Right ventricle myocardium inferior (tissue), 1 donor: ENCODE measurements around the gene DCDC1. TPM values are rescaled to one million over a fixed set of nuclear protein-coding genes. Genes with fewer than 3 reads are reported as not detected.
"Not testable (repeated sequence)": the region's sequence is repeated elsewhere in the genome, so short reads cannot be mapped to it uniquely, and the experiment has no call there.

Experiments used
- ATAC-seq: fragments of 200-7000 bp; cut with Tn5 transposase; one replicate; pipeline ENCODE4 v1.9.1; 2020; ENCODE audit warnings: mild to moderate bottlenecking, moderate library complexity
- DNase-seq: peaks from one replicate; pipeline ENCODE4 v3.0.0; 2021; ENCODE audit errors: missing footprints
- intact Hi-C: fragments of 100-400 bp; cut with DNase I; formaldehyde crosslinking; loops from one replicate; pipeline ENCODE4 v1.11.0; 2022
- total RNA-seq: library from RNA; stranded (reverse); fragmentation: NEBNext Ultra II Directional; extraction: Animal tissue kit (Norgen Biotek cat#: 25700); gene quantifications from one replicate; pipeline ENCODE4 v1.2.1, GENCODE V29; 2021
- donor health status: DM: no; HTN: yes; CAD: no; lungs with severe emphysema.

The DCDC1 gene
- total RNA-seq, 1 donor from 2014 or later: 0.19 TPM

- ATAC-seq (no peak), DNase-seq (no peak)
- intact Hi-C loops: no loop called here
Observed at GRCh38 chr11:31337806-31338205, 31.7 kb downstream of the DCDC1 start.

GRCh38 chr11:31328697-31329096 lies 40.8 kb downstream of the DCDC1 start:
- DNase-seq: no peak
- ATAC-seq: no peak
- intact Hi-C loops: no loop called here

- intact Hi-C loops: no loop called here
- no peak for DNase-seq
- no peak for ATAC-seq
Observed at GRCh38 chr11:31327417-31327816, 42.1 kb downstream of the DCDC1 start.

- DNase-seq (no peak), ATAC-seq (no peak)
- intact Hi-C loops: no loop called here
Observed at GRCh38 chr11:31326470-31327148, 42.9 kb downstream of the DCDC1 start.

- ATAC-seq (peak; percentile 81), DNase-seq (no peak)
- intact Hi-C loops: no loop called here
Observed at GRCh38 chr11:31325160-31325559, 44.4 kb downstream of the DCDC1 start.

GRCh38 chr11:31323145-31323544 lies 46.4 kb downstream of the DCDC1 start:
- DNase-seq: no peak
- intact Hi-C loops: no loop called here
- ATAC-seq: no peak

GRCh38 chr11:31321494-31321893 lies 48.0 kb downstream of the DCDC1 start:
- intact Hi-C loops, ATAC-seq, DNase-seq: not testable (repeated sequence)

GRCh38 chr11:31303644-31304180 lies 65.8 kb downstream of the DCDC1 start:
- intact Hi-C loops: no loop called here
- no peak for ATAC-seq

GRCh38 chr11:31301549-31302510 lies 67.7 kb downstream of the DCDC1 start:
- intact Hi-C loops: no loop called here
- no peak for DNase-seq
- ATAC-seq: no peak

More at GRCh38 chr11:31303644-31304180, 65.8 kb downstream of the DCDC1 start:
- no peak for DNase-seq

GRCh38 chr11:31295308-31295707 lies 74.2 kb downstream of the DCDC1 start:
- DNase-seq (no peak), ATAC-seq (no peak)
- intact Hi-C loops: no loop called here

GRCh38 chr11:31273527-31273926 lies 96.0 kb downstream of the DCDC1 start:
- ATAC-seq, intact Hi-C loops, DNase-seq: not testable (repeated sequence)

GRCh38 chr11:31267720-31268119 lies 101.8 kb downstream of the DCDC1 start:
- ATAC-seq (no peak), DNase-seq (no peak)
- intact Hi-C loops: no loop called here

- DNase-seq: no peak
- ATAC-seq: no peak
- intact Hi-C loops: no loop called here
Observed at GRCh38 chr11:31264834-31265233, 104.7 kb downstream of the DCDC1 start.

- intact Hi-C loops: no loop called here
- no peak for DNase-seq
Observed at GRCh38 chr11:31262761-31263160, 106.8 kb downstream of the DCDC1 start.

GRCh38 chr11:31259797-31260196 lies 109.7 kb downstream of the DCDC1 start:
- no peak for ATAC-seq
- no peak for DNase-seq
- intact Hi-C loops: no loop called here

More at GRCh38 chr11:31262761-31263160, 106.8 kb downstream of the DCDC1 start:
- ATAC-seq: no peak

- DNase-seq: no peak
- no peak for ATAC-seq
- intact Hi-C loops: no loop called here
Observed at GRCh38 chr11:31254415-31254814, 115.1 kb downstream of the DCDC1 start.

GRCh38 chr11:31248768-31249167 lies 120.8 kb downstream of the DCDC1 start:
- ATAC-seq (no peak), DNase-seq (no peak)
- intact Hi-C loops: no loop called here

- intact Hi-C loops: no loop called here
- no peak for DNase-seq
- no peak for ATAC-seq
Observed at GRCh38 chr11:31247321-31247720, 122.2 kb downstream of the DCDC1 start.

GRCh38 chr11:31246451-31247165 lies 122.9 kb downstream of the DCDC1 start:
- intact Hi-C loops: no loop called here
- ATAC-seq: peak; percentile 94
- no peak for DNase-seq
